ENCODE measurements around the gene USPL1. TPM values are rescaled to one million over a fixed set of nuclear protein-coding genes. Genes with fewer than 3 reads are reported as not detected.

USPL1 gene
- polyA plus RNA-seq, 1 donor from 2014 or later = 60.1 TPM

DNA sequence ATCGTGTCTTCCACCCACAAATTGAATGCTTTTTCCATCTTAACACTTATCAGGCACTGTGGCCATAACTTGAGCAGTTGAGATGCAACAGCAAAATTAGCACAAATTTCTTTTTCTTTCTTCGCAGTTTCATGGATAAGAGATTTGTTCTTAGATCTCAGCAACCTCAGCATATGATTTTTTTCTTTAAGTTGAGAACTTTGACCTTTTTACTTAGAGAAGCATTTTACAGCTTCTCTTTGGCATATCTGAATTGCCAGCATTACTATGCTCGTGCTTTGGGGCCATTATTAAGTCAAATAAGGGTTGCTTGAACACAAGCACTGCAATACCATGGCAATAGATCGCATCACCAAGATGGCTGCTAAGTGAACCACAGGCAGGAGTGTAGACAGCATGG is 16.1 kb downstream of the USPL1 start:
- no peaks in the 10 kb centered on the region for H3K9me2 ChIP-seq (ENCODE audit: insufficient read depth, low read length)
- no peaks in the 10 kb centered on the region for H3K9me3 ChIP-seq (ENCODE audit: low read length)
- no peak overlapping the region for H3K9ac ChIP-seq (ENCODE audit: low read length)
- H2AFZ ChIP-seq (ENCODE audit: low read depth, low read length) = no peak overlapping the region
- no peaks in the 10 kb centered on the region for H3K27me3 ChIP-seq (ENCODE audit: insufficient read depth, low read depth, low read length)
- no peaks in the 10 kb centered on the region for H3F3A ChIP-seq (ENCODE audit: insufficient read depth, low read length, poor library complexity, severe bottlenecking)
- no peaks in the 10 kb centered on the region for H4K20me1 ChIP-seq (ENCODE audit: insufficient read depth)
- peaks cover 9% of the 10 kb centered on the region for H3K36me3 ChIP-seq (ENCODE audit: insufficient read depth, low read length)
- H3K27ac ChIP-seq (ENCODE audit: low read length) = no peak overlapping the region
- peaks cover 48% of the 10 kb centered on the region for H3K79me2 ChIP-seq (replicated peaks; ENCODE audit: insufficient read depth, low read length)
- H3K4me2 ChIP-seq (ENCODE audit: low read length) = no peak overlapping the region
- no peak overlapping the region for H3K4me3 ChIP-seq (ENCODE audit: low read length)
- TF ChIP-seq SMC3 (conservative IDR thresholded peaks at IDR 0.05; ENCODE audit: poor library complexity) = no peak
- no peak for TF ChIP-seq MXI1 (conservative IDR thresholded peaks at IDR 0.05; ENCODE audit: poor library complexity, severe bottlenecking)
- TF ChIP-seq, protein P1, sequence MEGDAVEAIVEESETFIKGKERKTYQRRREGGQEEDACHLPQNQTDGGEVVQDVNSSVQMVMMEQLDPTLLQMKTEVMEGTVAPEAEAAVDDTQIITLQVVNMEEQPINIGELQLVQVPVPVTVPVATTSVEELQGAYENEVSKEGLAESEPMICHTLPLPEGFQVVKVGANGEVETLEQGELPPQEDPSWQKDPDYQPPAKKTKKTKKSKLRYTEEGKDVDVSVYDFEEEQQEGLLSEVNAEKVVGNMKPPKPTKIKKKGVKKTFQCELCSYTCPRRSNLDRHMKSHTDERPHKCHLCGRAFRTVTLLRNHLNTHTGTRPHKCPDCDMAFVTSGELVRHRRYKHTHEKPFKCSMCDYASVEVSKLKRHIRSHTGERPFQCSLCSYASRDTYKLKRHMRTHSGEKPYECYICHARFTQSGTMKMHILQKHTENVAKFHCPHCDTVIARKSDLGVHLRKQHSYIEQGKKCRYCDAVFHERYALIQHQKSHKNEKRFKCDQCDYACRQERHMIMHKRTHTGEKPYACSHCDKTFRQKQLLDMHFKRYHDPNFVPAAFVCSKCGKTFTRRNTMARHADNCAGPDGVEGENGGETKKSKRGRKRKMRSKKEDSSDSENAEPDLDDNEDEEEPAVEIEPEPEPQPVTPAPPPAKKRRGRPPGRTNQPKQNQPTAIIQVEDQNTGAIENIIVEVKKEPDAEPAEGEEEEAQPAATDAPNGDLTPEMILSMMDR (IDR thresholded peaks at IDR 0.05; ENCODE audit: poor library complexity, severe bottlenecking) = no peak
- TF ChIP-seq, protein P2, sequence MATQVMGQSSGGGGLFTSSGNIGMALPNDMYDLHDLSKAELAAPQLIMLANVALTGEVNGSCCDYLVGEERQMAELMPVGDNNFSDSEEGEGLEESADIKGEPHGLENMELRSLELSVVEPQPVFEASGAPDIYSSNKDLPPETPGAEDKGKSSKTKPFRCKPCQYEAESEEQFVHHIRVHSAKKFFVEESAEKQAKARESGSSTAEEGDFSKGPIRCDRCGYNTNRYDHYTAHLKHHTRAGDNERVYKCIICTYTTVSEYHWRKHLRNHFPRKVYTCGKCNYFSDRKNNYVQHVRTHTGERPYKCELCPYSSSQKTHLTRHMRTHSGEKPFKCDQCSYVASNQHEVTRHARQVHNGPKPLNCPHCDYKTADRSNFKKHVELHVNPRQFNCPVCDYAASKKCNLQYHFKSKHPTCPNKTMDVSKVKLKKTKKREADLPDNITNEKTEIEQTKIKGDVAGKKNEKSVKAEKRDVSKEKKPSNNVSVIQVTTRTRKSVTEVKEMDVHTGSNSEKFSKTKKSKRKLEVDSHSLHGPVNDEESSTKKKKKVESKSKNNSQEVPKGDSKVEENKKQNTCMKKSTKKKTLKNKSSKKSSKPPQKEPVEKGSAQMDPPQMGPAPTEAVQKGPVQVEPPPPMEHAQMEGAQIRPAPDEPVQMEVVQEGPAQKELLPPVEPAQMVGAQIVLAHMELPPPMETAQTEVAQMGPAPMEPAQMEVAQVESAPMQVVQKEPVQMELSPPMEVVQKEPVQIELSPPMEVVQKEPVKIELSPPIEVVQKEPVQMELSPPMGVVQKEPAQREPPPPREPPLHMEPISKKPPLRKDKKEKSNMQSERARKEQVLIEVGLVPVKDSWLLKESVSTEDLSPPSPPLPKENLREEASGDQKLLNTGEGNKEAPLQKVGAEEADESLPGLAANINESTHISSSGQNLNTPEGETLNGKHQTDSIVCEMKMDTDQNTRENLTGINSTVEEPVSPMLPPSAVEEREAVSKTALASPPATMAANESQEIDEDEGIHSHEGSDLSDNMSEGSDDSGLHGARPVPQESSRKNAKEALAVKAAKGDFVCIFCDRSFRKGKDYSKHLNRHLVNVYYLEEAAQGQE (IDR thresholded peaks at IDR 0.05; ENCODE audit: borderline replicate concordance) = no peak
- no peak for TF ChIP-seq POLR2AphosphoS5 (IDR thresholded peaks at IDR 0.05)
- no peak for TF ChIP-seq RAD21 (conservative IDR thresholded peaks at IDR 0.05)
- TF ChIP-seq EZH2 (IDR thresholded peaks at IDR 0.05; ENCODE audit: borderline replicate concordance, insufficient read depth, low read length, poor library complexity, severe bottlenecking) = no peak
- no peak for TF ChIP-seq EP300 (conservative IDR thresholded peaks at IDR 0.05; ENCODE audit: poor library complexity, severe bottlenecking)
- TF ChIP-seq TAF1 (IDR thresholded peaks at IDR 0.05; ENCODE audit: low read depth) = no peak

DNA sequence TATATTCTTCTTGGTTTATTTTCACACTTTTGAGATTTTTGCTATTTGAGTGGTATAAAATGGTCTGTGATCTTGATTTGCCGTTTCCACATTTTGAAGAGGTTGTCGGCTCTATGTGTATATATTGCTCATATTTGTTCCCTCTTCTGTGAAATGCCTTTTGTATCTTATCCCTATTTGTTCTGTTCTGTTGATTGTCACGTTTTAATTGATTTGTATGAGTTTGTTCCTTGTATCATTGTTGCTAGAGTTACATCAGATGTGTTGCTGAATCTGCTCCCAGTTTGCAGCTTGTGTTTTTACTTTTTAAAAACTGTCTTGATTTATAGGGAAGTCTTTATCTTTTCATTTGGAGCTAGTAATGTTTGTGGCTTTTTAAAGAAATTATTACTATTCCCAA is 17.1 kb downstream of the USPL1 start:
- Histone ChIP-seq H2AFZ (ENCODE audit: low read depth, low read length) (no peak overlapping the region), H3K36me3 (ENCODE audit: insufficient read depth, low read length) (peaks cover 9% of the 10 kb centered on the region), H3K4me3 (ENCODE audit: low read length) (no peak overlapping the region), H3K9ac (ENCODE audit: low read length) (no peak overlapping the region), H4K20me1 (ENCODE audit: insufficient read depth) (no peaks in the 10 kb centered on the region), H3K79me2 (replicated peaks; ENCODE audit: insufficient read depth, low read length) (peaks cover 44% of the 10 kb centered on the region), H3K27ac (ENCODE audit: low read length) (no peak overlapping the region), H3K4me2 (ENCODE audit: low read length) (no peak overlapping the region), H3K9me2 (ENCODE audit: insufficient read depth, low read length) (no peaks in the 10 kb centered on the region), H3F3A (ENCODE audit: insufficient read depth, low read length, poor library complexity, severe bottlenecking) (no peaks in the 10 kb centered on the region), H3K27me3 (ENCODE audit: insufficient read depth, low read depth, low read length) (no peaks in the 10 kb centered on the region), H3K9me3 (ENCODE audit: low read length) (no peaks in the 10 kb centered on the region)
- TF ChIP-seq POLR2AphosphoS5 (IDR thresholded peaks at IDR 0.05) (no peak), MXI1 (conservative IDR thresholded peaks at IDR 0.05; ENCODE audit: poor library complexity, severe bottlenecking) (no peak), RAD21 (conservative IDR thresholded peaks at IDR 0.05) (no peak), TAF1 (IDR thresholded peaks at IDR 0.05; ENCODE audit: low read depth) (no peak), SMC3 (conservative IDR thresholded peaks at IDR 0.05; ENCODE audit: poor library complexity) (no peak), EP300 (conservative IDR thresholded peaks at IDR 0.05; ENCODE audit: poor library complexity, severe bottlenecking) (no peak), EZH2 (IDR thresholded peaks at IDR 0.05; ENCODE audit: borderline replicate concordance, insufficient read depth, low read length, poor library complexity, severe bottlenecking) (no peak)
- TF ChIP-seq, protein P1 (IDR thresholded peaks at IDR 0.05; ENCODE audit: poor library complexity, severe bottlenecking) = no peak
- TF ChIP-seq, protein P2 (IDR thresholded peaks at IDR 0.05; ENCODE audit: borderline replicate concordance) = no peak

All from neural cell (in vitro differentiated cells).